ENCODE data around the gene PDLIM5. TPM values are rescaled to one million over a fixed set of nuclear protein-coding genes. Genes with fewer than 3 reads are reported as not detected.

The PDLIM5 gene
- polyA plus RNA-seq, 1 donor (not counting 4 experiments of a cell fraction or from before 2014, with no cell fraction given) = 112 TPM

GRCh38 chr4:94574050-94574449 is 122.3 kb downstream of the PDLIM5 start:
- no peak overlapping the region for H2AFZ ChIP-seq (ENCODE audit: control insufficient read depth, low read length)
- no peaks in the 10 kb centered on the region for H4K20me1 ChIP-seq (ENCODE audit: control insufficient read depth, extremely low read depth, insufficient read depth, low read length)
- no peak overlapping the region for H3K4me2 ChIP-seq (ENCODE audit: control insufficient read depth, extremely low read depth, insufficient read depth, low read depth, low read length)
- peaks cover 6 to 7% of the 10 kb centered on the region in 2 experiments for H3K36me3 ChIP-seq (ENCODE audit: control insufficient read depth in 2 of 2, extremely low read depth in 1 of 2, insufficient read depth in 2 of 2, low read length in 2 of 2)
- no peaks in the 10 kb centered on the region for H3K9me3 ChIP-seq (ENCODE audit: control insufficient read depth, low read depth, low read length)
- DNase-seq (ENCODE audit: low read depth, low spot score) = no peak
- dilution Hi-C loops (cut with MboI; ENCODE audit: extremely low pct_ligation_motif_present, low sequenced_read_pairs) = no loop called here
- no peak overlapping the region for H3K4me3 ChIP-seq (ENCODE audit: control insufficient read depth in 2 of 3, extremely low read depth in 1 of 3, insufficient read depth in 2 of 3, low read depth in 1 of 3, low read length in 3 of 3)
- H3K27ac ChIP-seq (ENCODE audit: control insufficient read depth, insufficient read depth, low read length) = no peak overlapping the region
- peaks cover 15% of the 10 kb centered on the region for H3K79me2 ChIP-seq (ENCODE audit: control insufficient read depth, insufficient read depth, low read length)
- H3K9me1 ChIP-seq (ENCODE audit: control insufficient read depth, extremely low read depth, insufficient read depth, low read length) = no peaks in the 10 kb centered on the region
- FAIRE-seq = no peak
- no peak overlapping the region for H3K9ac ChIP-seq (ENCODE audit: control insufficient read depth, extremely low read depth, insufficient read depth, low read length)
- H3K4me1 ChIP-seq (ENCODE audit: control insufficient read depth, extremely low read depth, insufficient read depth, low read length) = no peaks in the 10 kb centered on the region
- TF ChIP-seq CTCF (optimal IDR thresholded peaks at IDR 0.05 in 1 of 3, IDR thresholded peaks at IDR 0.05 in 1 of 3, conservative IDR thresholded peaks at IDR 0.05 in 1 of 3; ENCODE audit: extremely low read depth in 1 of 3, insufficient read depth in 2 of 3, low read length in 3 of 3) (no peak), EZH2 (IDR thresholded peaks at IDR 0.05; ENCODE audit: low read length) (no peak)
- H3K27me3 ChIP-seq (ENCODE audit: control insufficient read depth, extremely low read depth, insufficient read depth, low read length) = no peaks in the 10 kb centered on the region

GRCh38 chr4:94574616-94575015 is 122.9 kb downstream of the PDLIM5 start:
- DNase-seq (ENCODE audit: low read depth, low spot score) = no peak
- Histone ChIP-seq H2AFZ (ENCODE audit: control insufficient read depth, low read length) (no peak overlapping the region), H3K9ac (ENCODE audit: control insufficient read depth, extremely low read depth, insufficient read depth, low read length) (no peak overlapping the region), H3K79me2 (ENCODE audit: control insufficient read depth, insufficient read depth, low read length) (peaks cover 13% of the 10 kb centered on the region), H3K4me2 (ENCODE audit: control insufficient read depth, extremely low read depth, insufficient read depth, low read depth, low read length) (no peak overlapping the region), H4K20me1 (ENCODE audit: control insufficient read depth, extremely low read depth, insufficient read depth, low read length) (no peaks in the 10 kb centered on the region), H3K9me1 (ENCODE audit: control insufficient read depth, extremely low read depth, insufficient read depth, low read length) (no peaks in the 10 kb centered on the region), H3K4me3 (ENCODE audit: control insufficient read depth in 2 of 3, extremely low read depth in 1 of 3, insufficient read depth in 2 of 3, low read depth in 1 of 3, low read length in 3 of 3) (no peak overlapping the region), H3K27ac (ENCODE audit: control insufficient read depth, insufficient read depth, low read length) (no peak overlapping the region), H3K9me3 (ENCODE audit: control insufficient read depth, low read depth, low read length) (no peaks in the 10 kb centered on the region), H3K36me3 (ENCODE audit: control insufficient read depth in 2 of 2, extremely low read depth in 1 of 2, insufficient read depth in 2 of 2, low read length in 2 of 2) (peaks cover 6 to 7% of the 10 kb centered on the region in 2 experiments), H3K27me3 (ENCODE audit: control insufficient read depth, extremely low read depth, insufficient read depth, low read length) (no peaks in the 10 kb centered on the region), H3K4me1 (ENCODE audit: control insufficient read depth, extremely low read depth, insufficient read depth, low read length) (no peaks in the 10 kb centered on the region)
- dilution Hi-C loops (cut with MboI; ENCODE audit: extremely low pct_ligation_motif_present, low sequenced_read_pairs) = no loop called here
- FAIRE-seq = no peak
- TF ChIP-seq EZH2 (IDR thresholded peaks at IDR 0.05; ENCODE audit: low read length) (no peak), CTCF (optimal IDR thresholded peaks at IDR 0.05 in 1 of 3, IDR thresholded peaks at IDR 0.05 in 1 of 3, conservative IDR thresholded peaks at IDR 0.05 in 1 of 3; ENCODE audit: extremely low read depth in 1 of 3, insufficient read depth in 2 of 3, low read length in 3 of 3) (no peak)
